ENCODE results near the gene SCFD1. TPM values are rescaled to one million over a fixed set of nuclear protein-coding genes. Genes with fewer than 3 reads are reported as not detected.

SCFD1 gene
- total and polyA plus RNA-seq, 4 donors: 24.6 to 82.1 (median 52.6) TPM

DNA sequence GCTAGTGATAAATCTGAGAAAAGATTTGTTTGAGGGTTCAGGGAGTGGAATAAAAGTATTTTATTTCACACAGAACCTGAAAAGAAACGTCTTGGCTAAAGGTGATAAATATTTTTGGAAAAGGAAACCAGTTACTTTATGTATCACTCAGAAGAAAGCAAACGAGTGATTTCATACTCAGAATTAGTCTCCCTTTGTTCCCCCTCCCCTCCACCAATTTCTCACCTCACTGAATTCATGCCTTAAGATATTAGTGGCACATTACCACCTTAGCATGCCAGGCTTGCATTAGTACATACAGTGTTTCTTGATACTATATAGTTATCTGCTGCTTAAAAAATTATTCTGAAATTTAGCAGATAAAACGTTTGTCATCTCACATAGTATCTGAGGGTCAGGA lies 35.0 kb upstream of the SCFD1 start:
- TF ChIP-seq CTCF (IDR thresholded peaks at IDR 0.05; ENCODE audit: low read depth, low read length, missing input control): no peak
- no peak for TF ChIP-seq HNF4G (IDR thresholded peaks at IDR 0.05)
- TF ChIP-seq JUND (IDR thresholded peaks at IDR 0.05): no peak
- no peak for TF ChIP-seq FOXA1 (IDR thresholded peaks at IDR 0.05)
- no peaks in the 10 kb centered on the region for H3K9me3 ChIP-seq (ENCODE audit: control insufficient read depth in 4 of 4, low read length in 3 of 4)
- no peak for DNase-seq (ENCODE audit: low spot score)
- 84% methylated on average over 3 of the region's 3 CpGs for WGBS
- H3K27ac ChIP-seq (ENCODE audit: low read depth in 1 of 2, low read length in 2 of 2): no peak overlapping the region
- peaks cover 0 to 6% (median 3%) of the 10 kb centered on the region in 4 donors for H3K36me3 ChIP-seq (ENCODE audit: control insufficient read depth in 4 of 4, insufficient read depth in 3 of 4, low read depth in 1 of 4, low read length in 3 of 4)
- no peaks in the 10 kb centered on the region for H3K4me1 ChIP-seq (ENCODE audit: control insufficient read depth in 4 of 4, insufficient read depth in 4 of 4, low read length in 3 of 4)
- no peak overlapping the region for H3K9ac ChIP-seq (ENCODE audit: low read depth in 1 of 2, low read length in 2 of 2)
- H3K4me3 ChIP-seq (ENCODE audit: low read depth in 1 of 3, low read length in 3 of 3): no peak overlapping the region
- no peaks in the 10 kb centered on the region for H3K27me3 ChIP-seq (ENCODE audit: control insufficient read depth in 4 of 4, insufficient read depth in 4 of 4, low read length in 3 of 4)

DNA sequence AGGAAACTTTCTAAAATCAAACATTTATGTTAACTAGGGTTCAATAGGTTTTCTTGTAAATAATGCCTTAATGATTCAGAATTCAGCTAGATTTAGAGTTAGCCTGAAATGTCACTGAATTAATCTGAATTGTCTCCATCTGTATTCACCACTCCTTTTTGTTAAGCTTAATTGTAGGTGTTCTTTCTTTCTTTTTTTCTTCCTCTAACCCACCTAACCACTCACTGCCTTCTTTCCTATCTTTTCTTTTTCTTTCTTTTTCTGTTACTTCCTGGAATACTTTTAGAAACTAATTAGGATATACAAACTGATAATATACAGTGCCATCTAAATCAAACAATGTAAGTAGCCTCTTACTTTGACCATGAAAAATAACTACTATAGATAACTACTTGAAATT lies 33.2 kb upstream of the SCFD1 start:
- DNase-seq (ENCODE audit: low spot score): no peak
- Histone ChIP-seq H3K36me3 (ENCODE audit: control insufficient read depth in 4 of 4, insufficient read depth in 3 of 4, low read depth in 1 of 4, low read length in 3 of 4) (peaks cover 0 to 6% (median 3%) of the 10 kb centered on the region in 4 donors), H3K9ac (ENCODE audit: low read depth in 1 of 2, low read length in 2 of 2) (no peak overlapping the region), H3K4me3 (ENCODE audit: low read depth in 1 of 3, low read length in 3 of 3) (no peak overlapping the region), H3K9me3 (ENCODE audit: control insufficient read depth in 4 of 4, low read length in 3 of 4) (no peaks in the 10 kb centered on the region), H3K27me3 (ENCODE audit: control insufficient read depth in 4 of 4, insufficient read depth in 4 of 4, low read length in 3 of 4) (no peaks in the 10 kb centered on the region), H3K27ac (ENCODE audit: low read depth in 1 of 2, low read length in 2 of 2) (no peak overlapping the region), H3K4me1 (ENCODE audit: control insufficient read depth in 4 of 4, insufficient read depth in 4 of 4, low read length in 3 of 4) (no peaks in the 10 kb centered on the region)
- TF ChIP-seq, protein P1, sequence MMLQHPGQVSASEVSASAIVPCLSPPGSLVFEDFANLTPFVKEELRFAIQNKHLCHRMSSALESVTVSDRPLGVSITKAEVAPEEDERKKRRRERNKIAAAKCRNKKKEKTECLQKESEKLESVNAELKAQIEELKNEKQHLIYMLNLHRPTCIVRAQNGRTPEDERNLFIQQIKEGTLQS (IDR thresholded peaks at IDR 0.05): no peak
- TF ChIP-seq ZBTB33 (IDR thresholded peaks at IDR 0.05) (no peak), FOXA2 (IDR thresholded peaks at IDR 0.05) (no peak), FOXA1 (IDR thresholded peaks at IDR 0.05) (no peak), HNF4G (IDR thresholded peaks at IDR 0.05) (no peak), RAD21 (IDR thresholded peaks at IDR 0.05) (no peak), CTCF (IDR thresholded peaks at IDR 0.05; ENCODE audit: low read depth, low read length, missing input control) (no peak), EGR1 (IDR thresholded peaks at IDR 0.05; ENCODE audit: low read depth in 2 of 2) (no peak), YY1 (IDR thresholded peaks at IDR 0.05) (no peak)
- TF ChIP-seq, protein P2, sequence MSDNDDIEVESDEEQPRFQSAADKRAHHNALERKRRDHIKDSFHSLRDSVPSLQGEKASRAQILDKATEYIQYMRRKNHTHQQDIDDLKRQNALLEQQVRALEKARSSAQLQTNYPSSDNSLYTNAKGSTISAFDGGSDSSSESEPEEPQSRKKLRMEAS (IDR thresholded peaks at IDR 0.05): no peak

- DNase-seq (ENCODE audit: low spot score): no peak
- Histone ChIP-seq H3K27ac (ENCODE audit: low read depth in 1 of 2, low read length in 2 of 2) (no peak overlapping the region), H3K9me3 (ENCODE audit: control insufficient read depth in 4 of 4, low read length in 3 of 4) (no peaks in the 10 kb centered on the region), H3K27me3 (ENCODE audit: control insufficient read depth in 4 of 4, insufficient read depth in 4 of 4, low read length in 3 of 4) (no peaks in the 10 kb centered on the region), H3K9ac (ENCODE audit: low read depth in 1 of 2, low read length in 2 of 2) (no peak overlapping the region), H3K4me1 (ENCODE audit: control insufficient read depth in 4 of 4, insufficient read depth in 4 of 4, low read length in 3 of 4) (no peaks in the 10 kb centered on the region), H3K36me3 (ENCODE audit: control insufficient read depth in 4 of 4, insufficient read depth in 3 of 4, low read depth in 1 of 4, low read length in 3 of 4) (peaks cover 0 to 18% (median 2%) of the 10 kb centered on the region in 4 donors), H3K4me3 (ENCODE audit: low read depth in 1 of 3, low read length in 3 of 3) (no peak overlapping the region)
- no peak for TF ChIP-seq GABPA (IDR thresholded peaks at IDR 0.05 in 1 of 2, conservative IDR thresholded peaks at IDR 0.05 in 1 of 2)
- WGBS: 80% methylated on average over 1 of the region's 1 CpG
Measured at GRCh38 chr14:30596935-30597334, 25.2 kb upstream of the SCFD1 start.
